H1 (cell line): ENCODE data around the gene GJD3. TPM values are rescaled to one million over a fixed set of nuclear protein-coding genes. Genes with fewer than 3 reads are reported as not detected.

Experiments
- CTCF ChIA-PET: fragments of 300-600 bp; sonication (Branson Sonifier 250); formaldehyde crosslinking; loops from one replicate; lab custom pipeline; 2021; ENCODE audit not compliant: partially characterized antibody; lab: Charles Lee
- POLR2A ChIA-PET: fragments of 300-600 bp; sonication (Branson Sonifier 250); formaldehyde crosslinking; loops from one replicate; lab custom pipeline; 2021; ENCODE audit warnings: inconsistent platforms; ENCODE audit not compliant: partially characterized antibody; lab: Charles Lee
- DNase-seq, 2 experiments: peaks; one replicate each; pipeline versions ENCODE4 v3.0.0 to v3.0.0-alpha.2; 2010 to 2022; ENCODE audit warnings: low spot score in 2 of 2, low read depth in 1 of 2, mixed read lengths in 1 of 2
- FAIRE-seq: peaks from 2 replicates; lab custom pipeline; 2011; peaks lifted over from hg19 to GRCh38; lab: Jason Lieb, UNC
- H2AFZ ChIP-seq: 2 replicates; pipeline ENCODE4 v1.8.1; 2012; ENCODE audit warnings: low read length, inconsistent platforms
- H2AK5ac ChIP-seq: 2 replicates; pipeline ENCODE4 v1.6.1; 2013; ENCODE audit warnings: low read depth, low read length
- H2BK120ac ChIP-seq: replicated peaks from 2 replicates; pipeline ENCODE3; 2013; ENCODE audit warnings: low read depth, low read length, inconsistent platforms
- H2BK12ac ChIP-seq: 2 replicates; pipeline ENCODE4 v1.6.1; 2013; ENCODE audit warnings: low read depth, low read length
- H2BK15ac ChIP-seq: 2 replicates; pipeline ENCODE4 v1.6.1; 2013; ENCODE audit warnings: low read length
- H2BK20ac ChIP-seq: 2 replicates; pipeline ENCODE4 v1.6.1; 2013; ENCODE audit warnings: low read length
- H2BK5ac ChIP-seq: 2 replicates; pipeline ENCODE4 v1.6.1; 2013; ENCODE audit warnings: low read depth, low read length
- H3K14ac ChIP-seq: 2 replicates; pipeline ENCODE4 v1.6.1; 2013; ENCODE audit warnings: inconsistent platforms; ENCODE audit not compliant: insufficient read length
- H3K18ac ChIP-seq: 2 replicates; pipeline ENCODE4 v1.6.1; 2013; ENCODE audit warnings: low read length; ENCODE audit errors: extremely low read depth
- H3K23ac ChIP-seq: 2 replicates; pipeline ENCODE4 v1.6.1; 2013; ENCODE audit warnings: inconsistent platforms; ENCODE audit not compliant: insufficient read length
- H3K23me2 ChIP-seq: 2 replicates; pipeline ENCODE4 v1.6.1; 2013; ENCODE audit warnings: low read depth, low read length
- H3K27ac ChIP-seq: 2 replicates; pipeline ENCODE4 v1.6.1; 2011; ENCODE audit warnings: low read depth, low read length, inconsistent platforms
- H3K27me3 ChIP-seq, 4 experiments: replicated peaks in 1 of 4; 1 replicate in 1 of 4; 2 replicates in 3 of 4; pipeline versions ENCODE4 v1.6.1 to v1.8.1; 2011 to 2013; ENCODE audit warnings: low read length in 3 of 4, mild to moderate bottlenecking in 3 of 4, inconsistent platforms in 2 of 4, mixed read lengths in 2 of 4, moderate library complexity in 1 of 4; ENCODE audit not compliant: control insufficient read depth in 3 of 4, insufficient read depth in 3 of 4; ENCODE audit errors: extremely low read depth in 1 of 4
- H3K36me3 ChIP-seq, 4 experiments: 2 replicates each; pipeline versions ENCODE4 v1.6.1 to v1.8.1; 2011 to 2013; ENCODE audit warnings: mild to moderate bottlenecking in 4 of 4, low read length in 3 of 4, moderate library complexity in 2 of 4, control low read depth in 1 of 4, inconsistent platforms in 1 of 4; ENCODE audit not compliant: insufficient read depth in 4 of 4, control insufficient read depth in 2 of 4
- H3K4ac ChIP-seq: replicated peaks from 2 replicates; pipeline ENCODE3; 2013; ENCODE audit warnings: low read length, low read depth, mixed read lengths, inconsistent platforms; ENCODE audit not compliant: insufficient read length
- H3K4me1 ChIP-seq, 4 experiments: replicated peaks in 1 of 4; 1 replicate in 1 of 4; 2 replicates in 3 of 4; pipeline versions ENCODE4 v1.6.1 to v1.8.1; 2011 to 2013; ENCODE audit warnings: low read length in 3 of 4, inconsistent platforms in 2 of 4, mixed read lengths in 1 of 4; ENCODE audit not compliant: insufficient read depth in 4 of 4, control insufficient read depth in 3 of 4
- H3K4me2 ChIP-seq, 2 experiments: 2 replicates each; pipeline versions ENCODE4 v1.6.1 to v1.8.1; 2011 to 2013; ENCODE audit warnings: low read depth in 2 of 2, low read length in 2 of 2, control low read depth in 1 of 2, inconsistent platforms in 1 of 2, mild to moderate bottlenecking in 1 of 2; ENCODE audit not compliant: insufficient read depth in 1 of 2
- H3K4me3 ChIP-seq, 4 experiments: fragments of 200-600, 300-600 bp in 1 of 4; sonication (generic), shearing (Covaris generic), sonication (Bioruptor Twin) in 1 of 4; 2 replicates each; pipeline versions ENCODE4 v1.5.1 to v1.8.1; 2011 to 2016; ENCODE audit warnings: low read length in 4 of 4, low read depth in 3 of 4, control low read depth in 2 of 4, inconsistent platforms in 2 of 4, mild to moderate bottlenecking in 2 of 4, mixed read lengths in 1 of 4, moderate library complexity in 1 of 4; ENCODE audit not compliant: insufficient read depth in 2 of 4; ENCODE audit errors: extremely low read depth in 1 of 4
- H3K56ac ChIP-seq: replicated peaks from 2 replicates; pipeline ENCODE3; 2013; ENCODE audit warnings: low read depth, mild to moderate bottlenecking, mixed read lengths, low read length, inconsistent platforms; ENCODE audit not compliant: insufficient read length
- H3K79me1 ChIP-seq: 2 replicates; pipeline ENCODE4 v1.6.1; 2013; ENCODE audit warnings: low read depth, low read length, control low read depth
- H3K79me2 ChIP-seq, 2 experiments: 2 replicates each; pipeline versions ENCODE4 v1.6.1 to v1.8.1; 2012 to 2013; ENCODE audit warnings: low read length in 2 of 2, mild to moderate bottlenecking in 2 of 2, inconsistent platforms in 1 of 2; ENCODE audit not compliant: insufficient read depth in 2 of 2, control insufficient read depth in 1 of 2
- H3K9ac ChIP-seq, 4 experiments: replicated peaks in 1 of 4; 1 replicate in 1 of 4; 2 replicates in 3 of 4; pipeline versions ENCODE4 v1.6.1 to v1.8.1; 2011 to 2013; ENCODE audit warnings: low read depth in 3 of 4, low read length in 3 of 4, control low read depth in 2 of 4, mild to moderate bottlenecking in 2 of 4, moderate library complexity in 2 of 4, inconsistent platforms in 1 of 4; ENCODE audit errors: extremely low read depth in 1 of 4
- H3K9me3 ChIP-seq, 2 experiments: 2 replicates each; pipeline versions ENCODE4 v1.6.1 to v1.8.1; 2012 to 2013; ENCODE audit warnings: mild to moderate bottlenecking in 2 of 2, moderate library complexity in 2 of 2, control low read depth in 1 of 2, inconsistent platforms in 1 of 2, low read depth in 1 of 2, low read length in 1 of 2, mixed read lengths in 1 of 2; ENCODE audit not compliant: insufficient read depth in 2 of 2
- H4K20me1 ChIP-seq, 2 experiments: replicated peaks in 1 of 2; 2 replicates each; pipeline versions ENCODE3 to v1.8.1; 2011 to 2013; ENCODE audit warnings: inconsistent platforms in 2 of 2, low read length in 2 of 2, mild to moderate bottlenecking in 1 of 2; ENCODE audit not compliant: insufficient read depth in 2 of 2, control insufficient read depth in 1 of 2
- H4K5ac ChIP-seq: 2 replicates; pipeline ENCODE4 v1.6.1; 2013; ENCODE audit warnings: low read length, low read depth, mixed read lengths, inconsistent platforms; ENCODE audit not compliant: insufficient read length
- H4K8ac ChIP-seq: 2 replicates; pipeline ENCODE4 v1.8.0; 2013; ENCODE audit warnings: mild to moderate bottlenecking, moderate library complexity, low read length, inconsistent platforms; ENCODE audit not compliant: insufficient read depth; ENCODE audit errors: extremely low read depth
- H4K91ac ChIP-seq: replicated peaks from 2 replicates; pipeline ENCODE3; 2013; ENCODE audit warnings: low read length, mixed read lengths, inconsistent platforms; ENCODE audit not compliant: insufficient read length
- RBBP5 ChIP-seq: IDR thresholded peaks from 2 replicates; pipeline ENCODE4 v1.7.1; 2012; ENCODE audit warnings: low read depth, mild to moderate bottlenecking, inconsistent platforms, low read length, moderate library complexity, borderline replicate concordance
- SP4 ChIP-seq: IDR thresholded peaks from 2 replicates; pipeline ENCODE4 v1.6.1; 2012; ENCODE audit warnings: low read length, inconsistent platforms
- ZNF274 ChIP-seq: IDR thresholded peaks from 2 replicates; pipeline ENCODE4 v1.7.0; 2012; ENCODE audit warnings: low read length, borderline replicate concordance; ENCODE audit errors: extremely low read depth
- WGBS, 2 experiments: shearing (Covaris generic) in 1 of 2; methylation state at CpG; one replicate each; pipeline versions ENCODE4 v1.1.6 to v1.1.7; 2013 to 2015; ENCODE audit warnings: low lambda C conversion rate in 2 of 2, mixed read lengths in 2 of 2, inconsistent platforms in 1 of 2, low coverage in 1 of 2, missing lambda C conversion rate in 1 of 2; ENCODE audit not compliant: insufficient replicate concordance in 2 of 2, insufficient coverage in 1 of 2, insufficient read length in 1 of 2; ENCODE audit errors: extremely low coverage in 1 of 2, missing lambda C conversion rate in 1 of 2; 5-methylcytosine and 5-hydroxymethylcytosine counted together
- polyA plus RNA-seq, 7 experiments: library from polyadenylated mRNA; depleted of rRNA in 3 of 7; stranded (reverse) in 5 of 7; unstranded in 2 of 7; fragments of >200 nt in 5 of 7; fragments of 200-250 nt in 2 of 7; gene quantifications; 1 replicate in 5 of 7; 2 replicates in 1 of 7; 4 replicates in 1 of 7; pipeline versions ENCODE4 v1.2.1 to v1.2.3, GENCODE V29; 2011 to 2013; ENCODE audit warnings: missing spikeins in 2 of 7, mixed read lengths in 2 of 7
- total RNA-seq: library from RNA; stranded (reverse); fragmentation: NEBNext Ultra II Directional; extraction: Animal tissue kit (Norgen Biotek cat#: 25700); gene quantifications from 2 replicates; pipeline ENCODE4 v1.2.1, GENCODE V29; 2021

The GJD3 gene
- total and polyA plus RNA-seq, 2 of the 8 experiments (the other 6 are each of a cell fraction or from before 2014, with no cell fraction given), result 0.53 to 1.9 TPM

DNA sequence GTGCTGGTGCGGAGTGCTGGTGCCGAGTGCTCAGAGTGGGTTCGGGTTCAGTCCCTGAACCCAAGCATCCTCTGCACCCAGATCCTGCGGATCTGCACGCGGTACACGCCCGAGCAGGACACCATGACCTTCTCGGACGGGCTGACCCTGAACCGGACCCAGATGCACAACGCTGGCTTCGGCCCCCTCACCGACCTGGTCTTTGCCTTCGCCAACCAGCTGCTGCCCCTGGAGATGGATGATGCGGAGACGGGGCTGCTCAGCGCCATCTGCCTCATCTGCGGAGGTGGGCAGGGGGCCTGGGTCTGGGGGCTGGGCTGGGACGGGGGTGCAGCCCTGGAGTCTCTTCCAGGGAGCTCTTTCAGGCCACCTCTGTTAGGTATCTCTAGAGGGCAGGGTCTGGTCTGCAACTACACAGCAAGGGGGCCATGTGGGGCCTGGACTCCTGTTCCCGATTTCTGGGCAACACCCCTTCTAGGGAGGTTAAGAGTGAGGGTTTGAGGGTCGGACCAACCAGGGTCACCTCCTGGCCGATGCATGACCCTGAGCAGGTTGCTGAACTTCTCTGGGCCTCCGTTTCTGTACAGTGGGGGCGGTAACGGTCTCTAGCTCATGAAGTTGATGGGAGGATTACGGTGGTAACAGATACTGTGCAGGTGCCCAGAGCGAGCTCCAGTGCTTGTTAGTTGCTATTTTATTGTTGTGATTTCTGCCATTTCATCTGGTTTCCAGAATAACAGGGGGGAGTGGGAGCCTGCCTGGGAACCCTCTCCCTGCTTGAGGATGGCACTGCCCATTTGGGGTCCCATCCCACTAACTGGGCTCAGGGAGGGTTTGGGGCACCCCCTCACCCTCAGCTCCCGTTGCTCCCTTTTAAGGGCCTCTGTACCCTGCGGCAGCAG is 10.1 kb downstream of the GJD3 start:
- peak overlapping the region; percentile 4; the same call in 1 of the 2 replicates for H4K8ac ChIP-seq
- no peak overlapping the region for H2BK120ac ChIP-seq
- H2BK12ac ChIP-seq, result no peak overlapping the region
- H3K9ac ChIP-seq, result no peak overlapping the region
- H3K4ac ChIP-seq, result no peak overlapping the region
- H3K14ac ChIP-seq, result no peak overlapping the region
- no peaks in the 10 kb centered on the region; the same call in 1 of the 2 replicates for H3K23me2 ChIP-seq
- 89% methylated on average over 26 of the region's 30 CpGs; no CpG with 5 or more reads in 1 of the 2 experiments for WGBS, 2 experiments
- H4K20me1 ChIP-seq, result peaks cover 12 to 16% of the 10 kb centered on the region in 2 experiments
- no peaks in the 10 kb centered on the region for H3K36me3 ChIP-seq
- no peak overlapping the region for H2AFZ ChIP-seq
- H3K79me1 ChIP-seq, result no peaks in the 10 kb centered on the region
- no peak for FAIRE-seq
- TF ChIP-seq SP4 (peak; percentile 64; the same call in 1 of the 2 replicates), ZNF274 (no peak), RBBP5 (0 out of 2 replicates have a peak, but pooled peaks have one; percentile 1)
- TF ChIP-seq, all 59 proteins: peak for 2
- Histone ChIP-seq H3K18ac (no peak overlapping the region), H4K5ac (no peak overlapping the region), H3K56ac (no peak overlapping the region), H2BK5ac (no peak overlapping the region), H3K27me3 (peaks cover 0 to 9% (median 6%) of the 10 kb centered on the region in 4 experiments; a peak in 6 of 7 replicates), H2BK20ac (no peak overlapping the region), H3K9me3 (no peaks in the 10 kb centered on the region), H3K23ac (no peak overlapping the region), H2AK5ac (no peak overlapping the region), H3K4me2 (no peak overlapping the region), H2BK15ac (no peak overlapping the region), H3K27ac (no peak overlapping the region), H3K4me3 (no peak overlapping the region), H3K4me1 (peaks cover 0 to 22% (median 12%) of the 10 kb centered on the region in 4 experiments; a peak in 6 of 7 replicates), H4K91ac (no peak overlapping the region), H3K79me2 (no peaks in the 10 kb centered on the region)
- CTCF ChIA-PET, result interaction anchor here (0.6 to 30.8 kb wide), 29 partner anchors 9 to 1635 kb away, joined by 3 to 1198 read pairs (median 4); partner anchors contain the start of genes GJD3, RARA and WIPF2
- no peak for DNase-seq
- POLR2A ChIA-PET, result interaction anchor here (0.6 to 27.8 kb wide), 7 partner anchors 9 to 80 kb away, joined by 3 to 570 read pairs (median 3); partner anchors contain the start of genes CDC6 and RARA
